ENCODE results near the gene QKI.
"Not testable (repeated sequence)": the region's sequence is repeated elsewhere in the genome, so short reads cannot be mapped to it uniquely, and the experiment has no call there.

The QKI gene

DNA sequence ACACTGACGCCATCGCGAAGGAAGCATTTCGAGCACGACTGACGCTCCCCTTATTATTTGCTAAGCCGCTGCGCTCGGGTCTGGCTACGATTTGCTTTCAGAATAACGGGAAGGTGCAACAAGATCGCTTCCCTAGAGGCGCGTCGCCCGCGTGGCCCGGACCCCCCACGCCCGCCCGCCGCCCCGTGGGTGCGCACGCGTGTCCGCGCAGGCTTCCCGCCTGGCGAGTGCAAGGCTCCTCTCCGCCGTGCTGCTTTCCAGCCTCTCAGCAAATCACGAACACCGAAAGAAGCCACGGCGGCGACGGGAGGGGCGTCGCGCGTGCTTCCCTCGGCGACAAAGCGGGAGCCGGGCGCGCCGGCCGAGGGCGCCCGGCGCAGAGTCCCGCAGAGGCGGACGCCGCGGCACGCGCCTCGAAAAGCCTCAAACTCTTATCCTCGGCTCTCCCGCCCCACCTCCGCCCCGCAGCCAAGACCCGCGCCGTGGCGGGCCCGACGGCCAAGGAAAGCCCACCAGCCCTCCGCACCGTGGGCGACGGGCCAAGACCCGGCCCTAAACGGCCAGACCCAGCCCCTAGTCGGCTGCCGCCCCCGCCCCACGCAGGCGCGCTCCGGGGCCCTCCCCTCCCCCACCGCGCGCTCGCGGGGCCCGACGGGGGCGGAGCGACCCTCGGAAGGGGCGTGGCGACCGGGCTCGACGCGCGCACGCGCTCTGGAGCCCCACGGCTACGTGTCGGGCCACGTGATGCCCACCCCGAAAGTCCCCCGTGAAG lies 987 bp upstream of the QKI start:
- DNase-seq (ENCODE audit: extremely low read depth in 1 of 2, low read depth in 1 of 2): peak; percentile 56 to 87

DNA sequence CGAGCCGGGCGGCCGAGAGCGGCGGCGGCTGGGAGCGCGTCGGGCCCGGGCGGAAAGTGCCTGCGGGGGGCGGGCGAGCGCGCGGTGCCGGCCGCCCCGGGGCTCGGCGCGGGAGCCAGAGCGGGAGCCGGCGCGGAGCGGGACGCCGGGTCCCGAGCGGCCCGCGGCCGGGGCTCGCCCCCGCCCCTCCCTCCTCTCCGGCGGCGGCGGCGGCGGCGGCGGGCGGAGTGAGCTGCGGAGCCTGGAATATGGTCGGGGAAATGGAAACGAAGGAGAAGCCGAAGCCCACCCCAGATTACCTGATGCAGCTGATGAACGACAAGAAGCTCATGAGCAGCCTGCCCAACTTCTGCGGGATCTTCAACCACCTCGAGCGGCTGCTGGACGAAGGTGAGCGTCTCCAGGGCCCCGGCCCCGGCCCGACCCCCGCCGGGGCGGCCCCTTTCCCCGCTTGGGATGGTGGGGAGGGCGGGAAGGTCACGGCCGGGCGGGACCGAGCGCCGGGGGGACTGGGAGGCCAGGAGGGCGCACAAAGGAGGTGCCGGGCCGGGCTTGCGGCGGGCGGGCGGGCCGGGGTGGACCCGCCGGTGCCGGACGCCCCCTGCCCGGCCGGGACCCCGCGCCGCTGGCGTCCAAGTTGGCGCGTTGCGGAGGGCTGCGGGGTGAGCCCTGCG lies 565 bp downstream of the QKI start:
- no peak for DNase-seq (ENCODE audit: extremely low read depth in 1 of 2, low read depth in 1 of 2)

DNA sequence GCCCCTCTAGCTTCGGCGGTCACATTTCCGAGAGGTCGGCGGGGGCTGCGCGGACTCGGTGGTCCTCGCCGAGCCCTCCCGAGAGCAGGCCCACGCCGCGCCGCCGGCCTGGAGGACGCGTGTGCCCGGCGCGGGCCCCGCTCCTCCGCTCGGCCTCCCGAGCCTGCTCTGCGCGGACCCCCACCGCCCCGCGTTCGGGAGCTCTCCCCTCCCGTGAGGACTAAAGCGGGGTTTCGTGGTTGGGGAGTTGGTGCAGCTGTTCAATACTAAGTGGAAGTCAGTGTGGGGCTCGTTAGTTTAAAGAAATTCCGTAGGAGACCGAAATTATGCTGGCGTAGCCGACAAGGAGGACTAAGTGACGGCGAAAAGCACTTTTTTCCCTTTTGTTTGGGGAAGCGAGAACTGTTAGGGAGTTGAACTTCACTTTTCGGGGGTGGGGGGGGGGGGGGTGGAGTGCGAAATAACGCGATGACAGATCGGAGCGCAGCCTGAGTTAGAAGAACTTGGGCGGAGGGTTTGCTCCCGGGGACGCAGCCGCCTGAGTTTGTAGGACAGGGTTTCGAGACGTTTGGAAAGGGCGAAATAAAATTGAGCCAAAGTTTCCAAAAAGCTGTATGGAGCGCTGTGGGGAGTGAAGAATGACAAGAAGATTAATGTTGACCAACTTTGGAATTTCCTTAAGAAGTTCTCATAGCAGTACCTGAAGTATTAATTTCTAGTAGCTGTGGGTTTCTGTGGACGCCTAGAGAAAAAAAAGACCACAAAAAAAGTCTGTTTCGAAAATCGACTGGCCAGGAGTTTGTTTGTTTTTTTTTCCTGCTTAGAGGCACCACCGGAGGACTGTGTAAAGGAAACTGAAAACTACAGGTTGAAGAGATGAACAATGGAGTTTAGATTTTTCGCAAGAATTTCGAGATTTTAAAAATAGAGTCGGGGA lies 1.4 kb downstream of the QKI start:
- peak in 1 of 2 donors; percentile 27 for DNase-seq (ENCODE audit: extremely low read depth in 1 of 2, low read depth in 1 of 2)

DNA sequence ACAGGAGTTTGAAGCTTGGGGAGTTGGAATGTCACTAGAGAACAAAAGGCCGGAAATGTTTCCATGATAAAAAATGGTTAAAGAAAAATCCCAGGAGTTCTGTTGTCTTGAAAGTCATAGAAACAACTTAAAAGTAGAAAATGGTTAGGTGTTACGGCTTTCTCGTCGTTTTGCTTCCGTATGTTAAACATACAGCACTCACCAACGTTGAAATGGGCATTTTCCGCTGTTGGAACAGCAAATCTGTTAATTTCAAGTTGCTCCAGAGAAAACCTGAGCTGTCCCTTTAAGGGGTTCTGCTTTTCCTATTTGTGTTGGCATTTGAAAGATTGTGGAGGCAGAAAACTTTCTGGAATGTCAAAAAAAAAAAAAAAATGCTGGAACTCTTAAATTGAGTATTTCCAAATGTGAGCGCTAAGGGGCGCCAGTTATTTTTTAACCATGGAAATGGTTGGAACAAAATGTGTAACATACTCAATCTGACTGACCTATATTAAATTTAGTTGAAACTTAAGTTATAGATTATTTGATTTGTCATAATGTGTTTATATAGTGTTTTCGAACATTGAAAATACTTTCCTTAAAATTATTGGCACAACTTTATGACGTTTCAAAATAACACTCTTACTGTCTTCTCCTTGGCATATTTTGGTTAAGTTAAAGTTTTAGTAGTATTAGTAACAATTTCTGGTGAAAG lies 2.2 kb downstream of the QKI start:
- no peak for DNase-seq (ENCODE audit: extremely low read depth in 1 of 2, low read depth in 1 of 2)

- no peak for DNase-seq (ENCODE audit: extremely low read depth in 1 of 2, low read depth in 1 of 2)
Observed at GRCh38 chr6:163417595-163417994, 3.1 kb downstream of the QKI start.

DNA sequence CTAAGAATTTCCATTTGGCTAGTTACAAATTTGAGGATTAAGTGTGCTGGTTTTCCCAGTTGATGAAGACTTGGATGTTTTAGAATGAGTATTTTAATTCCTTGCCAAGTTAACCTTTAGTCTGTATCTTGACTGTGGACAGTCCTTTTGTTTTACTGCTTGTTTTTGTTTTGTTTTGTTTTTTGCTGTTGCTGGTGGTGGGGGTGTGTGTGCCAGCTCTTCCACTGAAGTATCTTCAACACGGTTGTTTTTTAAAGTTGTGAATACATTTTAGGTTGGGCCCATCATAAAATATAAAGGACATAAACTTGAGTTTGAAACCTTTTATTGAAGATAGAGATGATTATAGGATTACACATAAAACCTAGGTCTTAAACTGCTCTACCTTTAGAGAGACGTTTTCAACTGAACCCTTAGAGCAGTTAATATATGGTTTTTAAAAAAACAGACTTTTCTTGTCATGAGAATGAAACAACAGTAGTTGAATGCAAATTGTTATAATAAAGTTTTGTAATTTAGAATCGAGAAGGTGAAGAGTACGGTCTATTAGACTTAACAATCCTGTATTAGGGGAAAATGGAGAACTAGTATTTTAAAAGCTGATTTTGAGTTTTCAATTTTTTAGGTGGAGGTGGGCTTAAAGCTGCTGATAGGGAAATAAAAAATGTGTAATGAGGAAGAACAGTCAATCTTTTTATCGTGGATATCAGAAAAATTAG lies 4.0 kb downstream of the QKI start:
- no peak for DNase-seq (ENCODE audit: extremely low read depth in 1 of 2, low read depth in 1 of 2)

DNA sequence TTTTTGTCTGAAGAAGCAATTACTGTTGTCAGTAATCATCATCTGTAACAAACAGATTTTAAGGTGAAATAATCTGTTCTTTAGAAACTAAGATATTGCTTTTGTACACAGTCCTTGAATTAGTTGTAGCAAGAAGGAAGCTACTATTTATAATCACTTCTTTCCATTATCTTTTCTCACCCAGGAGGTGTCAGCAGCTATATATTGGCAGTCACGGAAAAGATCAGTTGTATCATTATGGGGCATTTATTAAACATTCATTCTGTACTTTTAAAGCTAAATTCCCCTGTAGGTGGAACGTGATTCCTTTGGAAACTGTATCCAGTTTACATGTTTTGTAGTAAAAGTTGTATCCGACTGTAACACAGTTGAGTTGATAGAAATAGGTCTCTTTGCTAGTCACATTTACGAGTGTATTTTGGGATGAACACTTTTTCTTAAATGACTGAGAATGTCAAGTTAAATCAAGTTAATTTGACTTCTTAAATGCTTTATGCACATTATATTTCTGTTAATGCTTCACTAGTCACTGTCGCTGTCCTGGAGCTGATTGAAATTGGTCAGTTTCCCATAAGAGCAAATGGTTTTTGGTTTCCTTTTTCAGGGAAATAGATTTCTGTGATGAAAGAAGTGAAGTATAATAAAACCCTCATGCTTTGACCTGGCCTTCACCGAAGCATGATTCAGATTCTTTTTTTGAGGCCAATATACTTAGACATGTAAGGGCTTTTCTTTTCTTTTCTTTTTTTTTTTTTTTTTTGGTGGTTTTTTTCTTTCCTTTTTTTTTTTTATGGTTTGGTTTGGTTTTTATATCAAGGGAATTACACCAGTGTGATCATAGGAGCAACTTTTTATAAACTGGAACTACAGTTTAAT lies 5.1 kb downstream of the QKI start:
- DNase-seq (ENCODE audit: extremely low read depth in 1 of 2, low read depth in 1 of 2): no peak

DNA sequence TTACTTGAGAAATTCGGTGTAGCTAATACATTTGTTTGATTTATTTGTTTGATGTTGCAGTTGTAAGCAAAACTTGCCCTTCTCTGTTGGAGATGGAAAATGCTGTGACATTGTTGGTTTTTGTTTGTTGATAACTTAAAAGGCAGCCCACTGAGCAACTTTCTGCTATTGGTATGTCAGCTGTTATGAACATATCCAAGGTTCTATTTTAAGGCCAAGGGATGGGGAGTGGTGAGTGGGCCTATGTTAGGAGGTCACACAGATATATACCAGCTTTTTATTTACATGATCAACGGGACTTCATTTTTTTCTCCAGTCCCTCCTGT lies 5.7 kb downstream of the QKI start:
- no peak for DNase-seq (ENCODE audit: extremely low read depth in 1 of 2, low read depth in 1 of 2)

- no peak for DNase-seq (ENCODE audit: extremely low read depth in 1 of 2, low read depth in 1 of 2)
Observed at GRCh38 chr6:163422550-163422949, 8.0 kb downstream of the QKI start.

DNA sequence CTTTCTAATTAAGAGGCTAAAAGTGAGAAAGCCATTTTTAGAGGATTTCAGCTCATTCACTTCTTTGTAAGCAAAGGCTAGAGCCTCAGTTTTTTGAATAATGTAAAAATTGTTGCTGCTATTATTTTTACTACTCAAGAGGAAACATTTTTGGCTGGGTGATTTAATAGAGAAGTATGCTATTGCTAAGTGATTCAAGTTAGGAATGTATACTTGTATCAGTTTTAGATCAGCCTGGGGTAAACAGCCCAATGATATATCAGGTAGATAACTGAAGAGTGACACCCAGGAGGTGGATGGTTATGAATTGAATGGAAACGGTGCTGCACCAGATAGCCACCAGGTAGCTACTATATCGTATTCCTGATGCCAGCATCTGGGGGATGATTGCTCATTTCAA lies 9.2 kb downstream of the QKI start:
- DNase-seq (ENCODE audit: extremely low read depth in 1 of 2, low read depth in 1 of 2): no peak

- DNase-seq (ENCODE audit: extremely low read depth in 1 of 2, low read depth in 1 of 2): no peak
Observed at GRCh38 chr6:163427498-163428254, 13.2 kb downstream of the QKI start.

- DNase-seq (ENCODE audit: extremely low read depth in 1 of 2, low read depth in 1 of 2): no peak
Observed at GRCh38 chr6:163428373-163428772, 13.9 kb downstream of the QKI start.

DNA sequence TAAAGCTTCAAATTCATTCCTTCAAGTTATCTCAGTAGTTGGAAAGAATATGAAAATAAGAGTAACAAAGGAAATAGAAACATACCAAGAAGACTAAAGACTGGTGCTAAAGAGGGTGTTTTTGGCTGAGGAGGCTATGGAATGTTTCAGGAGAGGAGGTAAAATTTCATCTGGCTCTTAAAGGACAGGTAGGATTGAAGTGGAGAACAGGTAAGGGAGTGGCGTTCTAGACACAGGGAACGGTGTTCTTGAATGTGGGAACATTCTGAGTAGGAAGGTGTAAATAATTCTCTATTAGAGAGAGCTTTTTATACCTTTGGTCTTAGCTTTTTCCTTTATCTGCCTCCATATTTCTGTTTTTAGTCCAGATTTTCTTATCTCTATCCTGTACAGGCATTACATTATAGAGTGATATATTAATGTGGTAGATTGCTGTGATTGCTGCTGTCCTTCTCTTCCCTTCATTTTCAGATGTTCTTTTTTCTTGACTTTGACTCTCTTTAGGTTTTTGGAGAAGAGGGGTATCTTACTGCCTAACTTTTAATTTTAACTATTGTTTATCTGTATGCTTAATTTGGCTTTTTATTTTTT lies 15.4 kb downstream of the QKI start:
- no peak for DNase-seq (ENCODE audit: extremely low read depth in 1 of 2, low read depth in 1 of 2)

DNA sequence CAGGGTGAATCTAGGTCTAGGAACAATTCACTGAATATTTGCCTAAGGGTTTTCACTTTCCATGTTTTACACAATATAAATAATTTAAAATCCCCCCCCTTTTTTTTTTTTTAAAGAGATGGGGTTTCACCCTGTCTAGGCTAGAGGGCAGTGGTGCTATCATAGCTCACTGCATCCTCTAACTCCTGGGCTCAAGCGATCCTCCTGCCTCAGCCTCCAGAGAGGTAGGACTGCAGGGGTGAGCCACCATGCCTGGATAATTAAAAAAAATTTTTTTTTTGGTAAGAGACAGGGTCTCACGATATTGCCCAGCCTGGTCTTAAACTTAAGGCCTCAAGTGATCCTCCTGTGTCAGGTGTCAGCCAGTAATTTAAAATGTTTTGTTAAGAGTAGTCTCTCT lies 17.8 kb downstream of the QKI start:
- DNase-seq (ENCODE audit: extremely low read depth in 1 of 2, low read depth in 1 of 2): no peak

DNA sequence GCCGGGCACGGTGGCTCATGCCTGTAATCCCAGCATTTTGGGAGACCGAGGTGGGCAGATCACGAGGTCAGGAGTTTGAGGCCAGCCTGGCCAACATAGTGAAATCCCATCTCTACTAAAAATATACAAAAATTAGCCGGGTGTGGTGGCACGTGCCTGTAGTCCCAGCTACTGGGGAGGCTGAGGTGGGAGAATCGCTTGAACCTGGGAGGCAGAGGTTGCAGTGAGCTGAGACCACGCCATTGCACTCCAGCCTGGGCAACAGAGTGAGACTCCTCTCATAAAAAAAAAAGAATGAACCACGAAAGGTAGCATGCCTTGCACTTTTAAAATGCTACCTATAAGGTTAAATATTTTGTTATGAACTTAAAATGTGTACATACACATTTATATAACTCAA lies 19.0 kb downstream of the QKI start:
- DNase-seq (ENCODE audit: extremely low read depth in 1 of 2, low read depth in 1 of 2): not testable (repeated sequence)

DNA sequence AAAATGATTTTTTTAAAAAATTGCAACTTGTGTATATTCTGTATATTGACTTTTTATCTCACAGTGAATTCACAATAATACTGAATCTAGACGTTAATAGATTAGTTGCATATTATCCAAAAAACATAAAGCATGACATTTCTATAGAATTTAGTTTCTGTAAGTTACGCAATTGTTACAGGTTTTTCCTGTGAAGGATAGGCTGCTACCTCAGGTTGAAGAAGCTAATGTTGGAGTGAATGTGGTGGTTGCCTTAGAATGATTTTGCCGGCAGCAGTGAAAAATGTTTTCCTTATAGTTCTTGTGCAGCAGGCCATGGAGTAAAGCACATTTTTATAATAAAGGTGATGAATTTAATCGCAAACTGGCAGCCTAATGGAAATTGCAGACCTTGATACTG lies 20.5 kb downstream of the QKI start:
- no peak for DNase-seq (ENCODE audit: extremely low read depth in 1 of 2, low read depth in 1 of 2)

DNA sequence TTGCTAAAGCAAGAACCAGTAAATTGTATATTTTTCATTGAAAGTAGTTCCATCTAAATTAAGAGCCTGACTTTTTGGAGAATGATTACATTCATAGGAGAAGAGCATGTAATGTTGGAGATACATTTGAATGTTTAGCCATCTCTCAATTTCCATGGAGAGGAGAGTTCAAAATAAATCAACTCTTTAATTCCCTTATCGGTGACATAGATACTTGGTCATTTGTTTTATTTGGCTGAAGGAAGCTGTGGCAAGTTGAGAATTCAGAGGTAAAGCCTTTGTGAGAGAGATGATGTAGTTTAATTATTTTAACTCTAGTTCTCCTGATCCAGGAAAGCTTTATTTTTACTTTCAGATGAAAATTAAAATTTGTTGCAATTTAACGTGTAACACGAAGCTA lies 22.3 kb downstream of the QKI start:
- DNase-seq (ENCODE audit: extremely low read depth in 1 of 2, low read depth in 1 of 2): no peak

- no peak for DNase-seq (ENCODE audit: extremely low read depth in 1 of 2, low read depth in 1 of 2)
Observed at GRCh38 chr6:163437466-163437865, 22.9 kb downstream of the QKI start.

All from activated CD8-positive, alpha-beta memory T cell treated with anti-CD3 and anti-CD28 coated beads for 1 hour (primary cell).